ENCODE results near the gene EIF4G1.
"Not testable (repeated sequence)": the region's sequence is repeated elsewhere in the genome, so short reads cannot be mapped to it uniquely, and the experiment has no call there.

The EIF4G1 gene

DNA sequence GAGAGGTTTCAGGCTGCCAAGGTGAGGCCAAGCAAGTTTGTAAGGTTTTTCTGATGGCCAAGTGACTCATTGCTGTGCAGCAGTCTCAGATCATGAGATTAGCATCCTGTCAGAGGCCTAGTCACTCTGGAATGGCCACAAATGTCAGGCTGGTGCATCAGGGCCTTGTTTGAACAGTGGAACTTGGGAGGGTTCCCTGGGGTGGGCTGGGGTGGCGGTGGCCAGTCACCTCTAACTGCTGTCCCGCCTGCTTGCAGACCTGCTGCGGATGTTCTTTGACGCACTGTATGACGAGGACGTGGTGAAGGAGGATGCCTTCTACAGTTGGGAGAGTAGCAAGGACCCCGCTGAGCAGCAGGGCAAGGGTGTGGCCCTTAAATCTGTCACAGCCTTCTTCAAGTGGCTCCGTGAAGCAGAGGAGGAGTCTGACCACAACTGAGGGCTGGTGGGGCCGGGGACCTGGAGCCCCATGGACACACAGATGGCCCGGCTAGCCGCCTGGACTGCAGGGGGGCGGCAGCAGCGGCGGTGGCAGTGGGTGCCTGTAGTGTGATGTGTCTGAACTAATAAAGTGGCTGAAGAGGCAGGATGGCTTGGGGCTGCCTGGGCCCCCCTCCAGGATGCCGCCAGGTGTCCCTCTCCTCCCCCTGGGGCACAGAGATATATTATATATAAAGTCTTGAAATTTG lies 20.2 kb downstream of the EIF4G1 start:
- peak in 1 of 2 donors; percentile 30 for DNase-seq (ENCODE audit: low read depth in 2 of 2)

DNA sequence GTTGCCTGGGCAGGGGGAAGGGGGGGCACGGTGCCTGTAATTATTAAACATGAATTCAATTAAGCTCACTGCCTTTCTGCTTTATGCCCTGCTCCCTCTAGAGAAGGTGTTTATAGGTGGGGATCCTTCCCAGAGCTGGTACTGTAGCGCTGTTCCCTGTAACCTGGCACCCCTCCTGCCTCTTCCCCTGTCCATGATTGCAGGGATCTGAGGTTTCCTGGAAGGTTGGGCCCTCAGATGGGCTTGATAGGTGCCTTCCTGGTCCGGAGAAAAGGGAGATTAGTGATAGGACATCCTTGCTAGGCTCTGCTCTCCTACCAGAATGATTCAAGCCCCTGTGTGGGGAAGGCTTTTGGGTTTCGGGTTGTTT lies 20.9 kb downstream of the EIF4G1 start:
- no peak for DNase-seq (ENCODE audit: low read depth in 2 of 2)

DNA sequence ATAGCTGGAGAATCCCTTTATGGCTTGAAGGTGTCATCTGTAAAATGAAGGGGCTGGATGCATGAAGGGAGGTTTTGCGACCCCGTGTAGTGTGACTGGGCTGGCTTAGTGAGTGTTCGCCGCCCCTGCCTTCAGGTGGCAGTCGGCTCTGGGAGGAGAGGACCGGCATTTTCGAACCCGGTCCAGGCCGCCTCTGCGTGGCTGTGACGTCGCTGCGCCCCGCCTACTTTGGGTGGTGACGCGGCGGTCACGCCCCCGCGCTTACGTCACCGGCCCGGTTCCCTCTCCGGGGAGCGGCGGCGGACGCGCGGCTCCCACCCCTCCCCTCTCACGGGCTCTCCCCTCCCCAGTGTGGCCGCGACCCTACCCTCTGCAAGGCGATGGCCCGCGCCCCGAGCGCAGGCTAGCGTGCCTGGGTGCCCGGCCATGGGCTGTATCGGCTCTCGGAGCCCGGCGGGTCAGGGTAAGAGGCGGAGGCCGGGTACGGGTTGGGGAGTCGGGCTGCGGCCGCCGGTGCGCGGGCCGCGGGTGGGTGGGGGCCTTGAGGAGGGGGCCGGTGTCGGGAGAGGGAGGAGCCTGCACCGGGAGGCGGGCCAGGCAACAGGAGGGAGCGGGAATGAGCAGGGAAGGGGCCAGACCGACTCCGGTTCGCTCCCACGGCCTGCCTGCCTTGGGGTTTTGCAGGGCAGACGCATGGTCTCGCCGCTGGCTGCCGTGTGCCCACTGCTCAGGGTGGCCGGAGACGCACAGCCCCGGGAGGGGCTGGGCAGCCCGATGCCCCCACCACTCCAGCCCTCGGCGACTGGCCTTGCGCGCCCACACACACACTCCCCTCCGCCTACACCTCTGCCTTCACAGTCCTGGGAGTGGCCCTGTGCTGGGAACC lies 21.5 kb downstream of the EIF4G1 start:
- DNase-seq (ENCODE audit: low read depth in 2 of 2) = peak; percentile 70 to 77

DNA sequence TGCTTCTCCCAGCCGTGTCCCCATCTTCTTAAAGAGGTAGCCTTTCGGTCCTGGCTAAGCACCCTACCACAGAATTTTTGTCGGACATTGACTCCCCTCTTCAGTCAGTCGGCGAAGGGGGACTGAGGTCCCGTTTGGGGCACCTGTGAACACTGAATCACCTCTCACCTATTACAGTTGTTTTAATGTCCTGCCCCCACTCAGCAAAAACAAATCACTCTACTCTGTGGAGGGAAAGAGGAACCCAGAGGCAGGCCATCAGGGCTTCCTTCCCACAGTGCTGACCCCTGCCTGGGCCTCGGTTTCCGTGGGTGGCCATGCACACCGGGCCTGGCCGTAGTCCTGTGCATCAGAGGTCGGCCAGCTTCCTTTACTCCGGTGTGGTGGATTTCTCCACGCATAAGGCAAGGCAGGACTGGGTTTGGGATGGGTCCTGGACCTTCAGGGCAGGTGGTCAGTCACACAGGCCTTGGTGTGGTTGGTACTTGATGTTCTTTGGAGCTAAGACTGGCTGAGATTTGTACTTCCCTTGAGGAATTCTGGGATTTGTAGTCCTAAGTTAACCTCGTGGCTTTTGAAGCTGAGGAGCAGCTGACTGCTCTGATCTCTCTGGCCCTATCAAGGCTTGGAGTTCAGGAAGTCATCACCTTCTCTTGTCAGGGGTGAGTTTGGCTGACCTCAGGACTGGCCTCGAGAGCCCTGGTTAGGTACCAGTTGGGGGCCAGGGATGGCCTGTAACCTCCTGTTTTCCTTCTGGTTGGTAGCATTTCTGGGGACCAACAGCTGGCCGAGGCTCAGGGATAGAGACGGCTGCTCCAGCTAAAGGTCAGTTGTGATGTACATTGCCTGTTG lies 22.4 kb downstream of the EIF4G1 start:
- DNase-seq (ENCODE audit: low read depth in 2 of 2) = no peak

DNA sequence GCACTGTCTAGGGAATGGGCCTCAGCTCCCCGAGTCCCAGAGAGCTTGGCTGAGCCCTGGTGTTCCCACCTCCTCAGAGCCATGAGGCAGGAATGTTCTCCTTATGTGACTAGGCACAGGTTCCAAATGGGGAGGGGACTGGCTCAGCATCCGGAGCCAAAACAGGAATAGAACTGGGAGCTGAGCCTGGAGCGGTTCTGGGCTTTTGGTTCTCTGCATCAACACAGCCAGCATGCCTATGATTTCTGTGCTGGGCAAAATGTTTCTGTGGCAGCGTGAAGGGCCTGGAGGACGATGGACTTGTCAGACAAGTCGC lies 23.0 kb downstream of the EIF4G1 start, which contains the start of gene FAM131A:
TSS of gene FAM131A (plus strand) at position 202 of the 316 bp plus-strand sequence. CDS start at position 233, 31 bp downstream.
- DNase-seq (ENCODE audit: low read depth in 2 of 2) = no peak

DNA sequence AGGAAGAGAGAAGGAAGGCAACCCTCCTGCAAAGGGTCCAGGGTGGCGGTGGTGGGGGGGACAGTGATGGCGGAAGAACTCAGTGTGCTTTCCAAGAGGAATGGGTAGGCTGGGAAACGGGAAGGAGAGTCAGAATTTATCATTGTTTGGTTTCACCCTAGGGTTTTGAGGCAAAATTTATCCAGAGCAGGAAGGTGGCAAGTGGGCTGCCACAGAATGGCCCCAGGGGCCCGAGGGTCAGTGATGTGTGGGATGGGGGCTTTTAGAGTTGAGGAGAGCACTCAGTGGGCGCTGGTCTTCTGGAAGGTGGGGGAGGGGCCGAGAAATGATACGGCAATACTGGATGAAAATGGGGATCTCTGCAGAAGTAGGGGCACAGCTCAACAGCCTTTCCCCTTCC lies 23.6 kb downstream of the EIF4G1 start:
- no peak for DNase-seq (ENCODE audit: low read depth in 2 of 2)

DNA sequence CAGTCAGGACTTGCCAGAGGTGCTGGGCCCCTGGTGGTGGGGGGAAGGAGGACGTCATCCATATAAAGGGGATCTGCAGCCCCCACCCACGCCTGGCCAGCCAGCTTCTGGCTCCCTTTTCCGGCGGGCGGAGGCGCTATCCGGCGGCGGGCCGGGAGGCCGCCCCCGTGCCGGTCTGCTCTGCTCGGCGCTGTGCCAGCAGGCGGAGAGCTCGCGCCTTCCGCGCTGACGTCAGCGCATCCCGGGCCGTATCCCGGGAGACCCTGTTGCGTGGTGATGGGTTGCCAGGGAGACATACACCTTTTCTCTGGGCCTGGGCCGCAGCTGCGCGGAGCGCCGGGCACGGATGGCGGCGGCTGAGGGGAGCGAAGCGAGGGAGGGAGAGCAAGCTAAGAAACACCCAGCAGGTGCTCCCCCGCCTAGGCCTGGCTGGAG lies 24.1 kb downstream of the EIF4G1 start:
- no peak for DNase-seq (ENCODE audit: low read depth in 2 of 2)

- DNase-seq (ENCODE audit: low read depth in 2 of 2) = no peak
Observed at GRCh38 chr3:184339001-184339400, 24.6 kb downstream of the EIF4G1 start.

DNA sequence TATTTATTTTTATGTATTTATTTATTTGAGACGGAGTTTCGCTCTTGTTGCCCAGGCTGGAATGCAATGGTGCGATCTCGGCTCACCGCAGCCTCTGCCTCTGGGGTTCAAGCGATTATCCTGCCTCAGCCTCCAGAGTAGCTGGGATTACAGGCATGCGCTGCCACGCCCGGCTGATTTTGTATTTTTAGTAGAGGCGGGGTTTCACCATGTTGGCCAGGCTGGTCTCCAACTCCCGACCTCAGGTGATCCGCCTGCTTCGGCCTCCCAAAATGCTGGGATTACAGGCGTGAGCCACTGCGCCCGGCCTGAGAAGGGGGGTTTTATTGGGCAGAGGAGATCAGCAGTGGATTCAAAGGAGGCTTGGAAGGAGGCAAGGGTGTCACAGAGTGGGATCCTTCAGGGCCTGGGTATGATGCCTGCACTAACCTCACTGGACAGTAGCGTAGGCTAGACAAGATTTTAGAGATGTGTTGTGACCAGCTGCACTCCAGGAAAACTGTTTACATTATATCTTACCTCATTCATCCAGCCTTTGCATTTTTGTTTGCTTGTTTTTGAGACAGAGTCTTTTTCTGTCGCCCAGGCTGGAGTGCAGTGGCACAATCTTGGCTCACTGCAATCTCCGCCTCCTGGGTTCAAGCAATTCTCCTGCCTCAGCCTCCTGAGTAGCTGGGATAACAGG lies 25.2 kb downstream of the EIF4G1 start:
- DNase-seq (ENCODE audit: low read depth in 2 of 2) = not testable (repeated sequence)

- no peak for DNase-seq (ENCODE audit: low read depth in 2 of 2)
Observed at GRCh38 chr3:184341925-184342324, 27.5 kb downstream of the EIF4G1 start.

DNA sequence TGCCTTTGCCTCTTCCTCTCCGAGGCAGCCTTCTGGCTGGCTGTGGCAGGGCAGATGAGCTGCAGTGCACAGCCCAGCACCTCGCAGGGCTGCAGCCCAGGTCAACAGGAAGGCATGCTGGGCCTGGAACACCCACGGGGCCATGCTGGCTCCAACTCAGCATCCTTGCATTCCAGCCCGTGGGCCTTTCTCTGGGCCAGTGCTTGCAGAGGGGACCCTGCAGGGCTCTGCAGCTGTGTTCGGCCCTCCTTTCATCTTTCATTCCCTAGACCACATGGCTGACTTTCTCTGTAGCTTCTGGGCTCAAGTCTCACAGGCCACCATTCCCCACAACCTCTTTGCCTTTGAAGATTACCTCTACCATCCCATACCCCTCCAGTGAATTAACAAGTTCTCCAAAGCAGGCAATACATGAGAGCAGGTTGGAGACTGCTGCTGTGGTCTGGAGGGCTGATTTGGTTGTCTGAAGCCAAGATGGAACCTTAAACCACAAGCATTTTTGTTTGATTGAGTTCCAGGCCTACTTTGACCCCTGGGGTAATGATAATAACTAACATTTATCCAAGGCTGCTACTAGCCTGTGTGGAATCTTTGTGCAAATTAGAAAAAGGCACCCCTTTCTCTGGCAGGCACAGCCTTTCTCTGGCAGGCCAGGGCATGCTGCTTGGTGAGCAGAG lies 28.9 kb downstream of the EIF4G1 start:
- no peak for DNase-seq (ENCODE audit: low read depth in 2 of 2)

DNA sequence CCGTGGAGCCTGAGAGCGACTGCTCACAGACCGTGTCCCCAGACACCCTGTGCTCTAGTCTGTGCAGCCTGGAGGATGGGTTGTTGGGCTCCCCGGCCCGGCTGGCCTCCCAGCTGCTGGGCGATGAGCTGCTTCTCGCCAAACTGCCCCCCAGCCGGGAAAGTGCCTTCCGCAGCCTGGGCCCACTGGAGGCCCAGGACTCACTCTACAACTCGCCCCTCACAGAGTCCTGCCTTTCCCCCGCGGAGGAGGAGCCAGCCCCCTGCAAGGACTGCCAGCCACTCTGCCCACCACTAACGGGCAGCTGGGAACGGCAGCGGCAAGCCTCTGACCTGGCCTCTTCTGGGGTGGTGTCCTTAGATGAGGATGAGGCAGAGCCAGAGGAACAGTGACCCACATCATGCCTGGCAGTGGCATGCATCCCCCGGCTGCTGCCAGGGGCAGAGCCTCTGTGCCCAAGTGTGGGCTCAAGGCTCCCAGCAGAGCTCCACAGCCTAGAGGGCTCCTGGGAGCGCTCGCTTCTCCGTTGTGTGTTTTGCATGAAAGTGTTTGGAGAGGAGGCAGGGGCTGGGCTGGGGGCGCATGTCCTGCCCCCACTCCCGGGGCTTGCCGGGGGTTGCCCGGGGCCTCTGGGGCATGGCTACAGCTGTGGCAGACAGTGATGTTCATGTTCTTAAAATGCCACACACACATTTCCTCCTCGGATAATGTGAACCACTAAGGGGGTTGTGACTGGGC lies 30.3 kb downstream of the EIF4G1 start:
- DNase-seq (ENCODE audit: low read depth in 2 of 2) = no peak

- no peak for DNase-seq (ENCODE audit: low read depth in 2 of 2)
Observed at GRCh38 chr3:184345317-184346144, 31.1 kb downstream of the EIF4G1 start.

GRCh38 chr3:184346480-184347190 lies 32.2 kb downstream of the EIF4G1 start:
- DNase-seq (ENCODE audit: low read depth in 2 of 2) = no peak

- no peak for DNase-seq (ENCODE audit: low read depth in 2 of 2)
Observed at GRCh38 chr3:184347321-184348056, 33.1 kb downstream of the EIF4G1 start.

GRCh38 chr3:184348057-184348382 lies 33.6 kb downstream of the EIF4G1 start:
- no peak for DNase-seq (ENCODE audit: low read depth in 2 of 2)

DNA sequence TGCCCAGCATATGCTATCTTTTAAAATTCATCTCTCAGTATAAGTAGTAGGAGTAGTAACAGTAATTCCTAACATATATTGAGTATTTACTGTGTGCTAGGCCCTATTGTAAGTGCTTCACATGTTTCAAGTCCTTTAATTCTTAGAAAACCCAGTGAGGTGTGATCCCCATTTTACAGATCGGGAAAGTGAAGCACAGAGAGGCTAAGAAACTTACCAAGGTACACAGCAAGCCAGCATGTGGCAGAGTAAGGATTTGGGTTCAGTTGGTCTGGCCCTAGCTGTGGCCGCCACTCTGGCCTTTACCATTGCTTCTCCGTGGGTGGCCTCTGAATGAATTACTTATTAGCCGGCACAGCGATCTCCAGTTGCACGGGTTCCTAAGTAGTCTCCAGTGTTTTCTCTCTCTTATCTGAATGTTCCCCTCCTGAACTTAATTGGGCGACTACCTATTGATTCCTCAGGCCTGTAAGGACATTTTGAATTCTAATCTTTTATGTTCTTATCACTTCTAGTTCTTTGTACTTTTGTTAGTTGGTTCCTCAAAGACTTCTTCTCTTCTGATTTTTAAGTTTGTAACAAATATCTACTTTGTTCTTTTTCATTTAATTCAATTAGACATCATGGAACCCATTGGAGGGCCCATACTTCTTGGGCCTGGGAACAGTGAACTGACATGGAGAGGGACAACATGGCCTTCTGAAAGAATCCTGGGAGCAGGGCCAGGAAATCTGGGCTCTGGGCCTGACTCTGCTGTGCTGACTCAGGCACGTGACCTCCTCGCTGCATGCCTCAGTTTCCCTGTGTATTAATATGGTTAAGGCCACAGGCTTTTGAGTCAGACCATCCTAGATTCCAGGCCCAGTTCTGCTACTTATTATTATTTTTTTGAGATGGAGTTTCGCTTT lies 35.4 kb downstream of the EIF4G1 start:
- DNase-seq (ENCODE audit: low read depth in 2 of 2) = no peak

Measured in stimulated activated CD8-positive, alpha-beta memory T cell treated with anti-CD3 and anti-CD28 coated beads, Interleukin-7, amount 100 ng/mL, for 4 hours (primary cell).